CD4-positive, alpha-beta T cell treated with Interleukin-6 at 100 ng/mL for 8 hours (primary cell): ENCODE measurements around the gene TPCN1.

ENCODE experiments used
- DNase-seq: peaks from one replicate; pipeline ENCODE4 v3.0.0-alpha.2; 2020; ENCODE audit warnings: mixed read lengths, low spot score

The TPCN1 gene

GRCh38 chr12:113221181-113221996 is at the start of gene TPCN1:
TPCN1 (plus strand) TSS chr12:113221464; CDS start chr12:113226853, 5,389 bp downstream.
- DNase-seq = peak; percentile 99

GRCh38 chr12:113171543-113171942 is 49.7 kb upstream of the TPCN1 start:
- no peak for DNase-seq

GRCh38 chr12:113172185-113172584 is 49.1 kb upstream of the TPCN1 start:
- DNase-seq = no peak

GRCh38 chr12:113173081-113173698 is 48.1 kb upstream of the TPCN1 start:
- no peak for DNase-seq

GRCh38 chr12:113174461-113175384 is 46.5 kb upstream of the TPCN1 start:
- peak; percentile 71 for DNase-seq

- no peak for DNase-seq
Measured at GRCh38 chr12:113179023-113179422, 42.2 kb upstream of the TPCN1 start.

- no peak for DNase-seq
Measured at GRCh38 chr12:113180333-113180732, 40.9 kb upstream of the TPCN1 start.

- DNase-seq = no peak
Measured at GRCh38 chr12:113181975-113182374, 39.3 kb upstream of the TPCN1 start.

- no peak for DNase-seq
Measured at GRCh38 chr12:113183030-113183589, 38.2 kb upstream of the TPCN1 start.

GRCh38 chr12:113184098-113184899 is 37.0 kb upstream of the TPCN1 start:
- DNase-seq = no peak

- peak; percentile 86 for DNase-seq
Measured at GRCh38 chr12:113184900-113185179, 36.4 kb upstream of the TPCN1 start.

- peak; percentile 65 for DNase-seq
Measured at GRCh38 chr12:113185180-113186032, 35.9 kb upstream of the TPCN1 start, which contains the start of the genes DDX54 and RITA1. DDX54 (minus strand) TSS chr12:113185478; CDS start chr12:113185451, 27 bp downstream. RITA1 (plus strand) TSS chr12:113185721; CDS start chr12:113186747, 1,026 bp downstream.

- DNase-seq = no peak
Measured at GRCh38 chr12:113186033-113186365, 35.3 kb upstream of the TPCN1 start.

GRCh38 chr12:113186666-113187325 is 34.5 kb upstream of the TPCN1 start:
- no peak for DNase-seq

- DNase-seq = no peak
Measured at GRCh38 chr12:113189361-113189760, 31.9 kb upstream of the TPCN1 start.

GRCh38 chr12:113190761-113191160 is 30.5 kb upstream of the TPCN1 start:
- DNase-seq = no peak

GRCh38 chr12:113191227-113191626 is 30.0 kb upstream of the TPCN1 start:
- no peak for DNase-seq

GRCh38 chr12:113194971-113195391 is 26.3 kb upstream of the TPCN1 start:
- no peak for DNase-seq

GRCh38 chr12:113195598-113195997 is 25.7 kb upstream of the TPCN1 start:
- DNase-seq = no peak

- no peak for DNase-seq
Measured at GRCh38 chr12:113196582-113196981, 24.7 kb upstream of the TPCN1 start.
